GM12874 (cell line): Measurements from ENCODE around the gene DBI.
A peak's percentile ranks its signal among the peaks of the same experiment; 100 is the strongest.

Experiments used
- TF ChIP-seq, protein P1 (sequence below): IDR thresholded peaks from 2 replicates; pipeline ENCODE4 v1.5.1; 2011; ENCODE audit warnings: low read depth, mild to moderate bottlenecking, control low read depth, low read length, moderate library complexity; ENCODE audit not compliant: insufficient read depth

DBI gene

DNA sequence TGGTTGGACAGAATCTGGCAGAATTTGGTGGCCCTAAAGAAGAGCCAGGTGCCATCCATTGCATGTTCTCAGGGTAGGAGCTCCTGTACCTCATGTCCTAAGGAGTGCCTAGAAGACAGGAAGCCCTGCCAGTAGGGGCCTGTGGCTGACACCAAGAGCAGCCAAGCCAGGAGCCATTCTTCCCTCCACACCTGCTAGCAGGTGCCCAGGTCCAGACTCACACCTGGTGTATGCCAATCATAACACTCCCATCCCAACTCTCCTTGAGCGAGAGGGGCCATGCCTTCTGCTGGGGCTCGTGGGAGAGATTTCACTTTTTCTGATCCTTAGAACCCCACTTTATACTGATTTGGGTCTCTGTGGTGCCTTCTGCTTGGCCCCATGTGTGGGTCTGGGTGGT lies 38.4 kb downstream of the DBI start:
- TF ChIP-seq, protein P1, sequence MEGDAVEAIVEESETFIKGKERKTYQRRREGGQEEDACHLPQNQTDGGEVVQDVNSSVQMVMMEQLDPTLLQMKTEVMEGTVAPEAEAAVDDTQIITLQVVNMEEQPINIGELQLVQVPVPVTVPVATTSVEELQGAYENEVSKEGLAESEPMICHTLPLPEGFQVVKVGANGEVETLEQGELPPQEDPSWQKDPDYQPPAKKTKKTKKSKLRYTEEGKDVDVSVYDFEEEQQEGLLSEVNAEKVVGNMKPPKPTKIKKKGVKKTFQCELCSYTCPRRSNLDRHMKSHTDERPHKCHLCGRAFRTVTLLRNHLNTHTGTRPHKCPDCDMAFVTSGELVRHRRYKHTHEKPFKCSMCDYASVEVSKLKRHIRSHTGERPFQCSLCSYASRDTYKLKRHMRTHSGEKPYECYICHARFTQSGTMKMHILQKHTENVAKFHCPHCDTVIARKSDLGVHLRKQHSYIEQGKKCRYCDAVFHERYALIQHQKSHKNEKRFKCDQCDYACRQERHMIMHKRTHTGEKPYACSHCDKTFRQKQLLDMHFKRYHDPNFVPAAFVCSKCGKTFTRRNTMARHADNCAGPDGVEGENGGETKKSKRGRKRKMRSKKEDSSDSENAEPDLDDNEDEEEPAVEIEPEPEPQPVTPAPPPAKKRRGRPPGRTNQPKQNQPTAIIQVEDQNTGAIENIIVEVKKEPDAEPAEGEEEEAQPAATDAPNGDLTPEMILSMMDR = no peak

DNA sequence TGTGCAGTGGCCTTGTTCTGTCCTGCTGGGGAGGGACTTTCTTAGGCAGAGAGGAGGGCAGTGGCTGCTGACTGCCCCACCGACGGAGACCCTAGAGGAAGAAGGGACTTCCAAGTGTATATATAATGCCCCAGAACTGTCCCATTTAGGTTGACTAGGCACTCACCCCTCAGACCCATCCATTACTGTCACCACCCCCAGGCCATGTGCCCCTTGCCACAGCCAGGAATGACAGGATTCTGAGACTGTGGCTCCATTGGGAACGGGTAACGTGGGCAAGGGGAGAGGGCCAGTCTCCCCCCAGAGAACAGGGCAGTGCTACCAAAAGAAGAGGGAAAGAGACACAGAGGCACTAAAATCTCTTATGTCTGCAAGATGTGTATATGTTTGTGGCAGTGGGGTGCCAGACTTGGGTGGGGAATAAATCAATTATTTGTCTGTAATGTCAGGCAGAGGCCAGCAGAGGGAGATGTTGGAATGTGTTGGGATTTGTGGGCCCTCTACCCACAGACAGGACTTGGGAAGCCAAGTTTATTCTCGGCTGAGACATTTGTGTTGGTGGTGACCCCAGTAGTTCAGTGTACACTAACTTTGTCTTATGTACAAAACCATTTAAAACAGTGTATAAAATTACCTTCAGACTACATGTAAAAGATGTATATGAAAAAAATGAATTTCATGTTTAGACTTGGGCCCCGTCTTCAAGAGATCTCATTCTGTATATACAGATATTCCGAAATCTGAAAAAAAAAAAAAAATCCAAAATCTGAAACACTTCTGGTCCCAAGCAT lies 40.8 kb downstream of the DBI start:
- TF ChIP-seq, protein P1 = peak; percentile 70

DNA sequence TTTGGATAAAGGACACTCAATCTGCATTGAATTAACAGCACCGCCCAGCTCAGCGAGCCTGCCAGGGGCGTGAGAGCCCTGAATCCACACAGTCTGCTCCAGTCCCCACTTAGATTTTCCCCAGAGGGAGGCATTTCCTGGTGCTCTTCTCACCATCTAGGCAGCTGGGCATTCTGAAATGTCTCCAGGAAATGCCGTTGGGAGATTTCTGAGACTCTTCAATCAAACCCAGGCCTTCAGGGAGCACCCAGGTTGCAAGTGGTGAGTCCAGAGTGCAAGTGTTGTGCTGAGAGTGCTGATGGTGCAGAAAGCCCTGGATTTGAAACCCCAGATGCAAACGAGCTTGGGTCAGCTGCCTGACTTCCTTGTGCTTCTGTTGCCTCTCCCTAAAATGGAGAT lies 41.4 kb downstream of the DBI start:
- TF ChIP-seq, protein P1 = no peak

DNA sequence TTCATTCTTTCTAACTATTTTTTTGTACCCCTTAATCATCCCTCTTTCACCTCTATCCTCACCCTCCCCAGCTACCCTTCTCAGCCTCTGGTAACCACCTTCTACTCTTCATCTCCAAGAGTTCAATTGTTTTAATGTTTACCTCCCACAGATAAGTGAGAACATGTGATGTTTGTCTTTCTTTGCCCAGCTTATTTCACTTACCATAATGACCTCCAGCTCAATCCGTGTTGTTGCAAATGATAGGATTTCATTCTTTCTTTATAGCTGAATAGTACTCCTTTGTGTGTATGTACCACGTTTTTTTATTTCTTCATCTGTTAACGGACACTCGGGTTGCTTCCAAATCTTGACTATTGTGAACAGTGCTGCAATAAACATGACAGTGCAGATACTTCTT lies 42.7 kb downstream of the DBI start:
- TF ChIP-seq, protein P1 = no peak

DNA sequence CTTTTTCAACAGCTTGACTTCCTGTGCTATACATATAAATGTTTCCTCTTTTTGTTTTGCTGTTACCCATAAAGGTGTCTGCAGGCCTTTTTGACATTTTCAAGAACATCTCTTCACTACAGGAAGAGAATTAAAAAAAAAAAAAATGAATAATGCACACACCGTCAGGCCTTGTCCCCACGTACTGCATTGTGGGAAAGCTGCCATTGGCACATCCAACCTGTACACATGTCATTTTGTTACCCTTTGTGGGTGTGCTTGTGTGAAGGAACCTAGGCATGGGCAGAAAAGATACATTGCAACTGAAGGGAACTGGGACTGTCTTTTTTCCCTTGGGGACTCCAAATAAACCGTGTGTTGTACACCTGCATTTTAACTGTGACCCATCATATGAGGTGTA lies 48.1 kb downstream of the DBI start:
- TF ChIP-seq, protein P1 = no peak

DNA sequence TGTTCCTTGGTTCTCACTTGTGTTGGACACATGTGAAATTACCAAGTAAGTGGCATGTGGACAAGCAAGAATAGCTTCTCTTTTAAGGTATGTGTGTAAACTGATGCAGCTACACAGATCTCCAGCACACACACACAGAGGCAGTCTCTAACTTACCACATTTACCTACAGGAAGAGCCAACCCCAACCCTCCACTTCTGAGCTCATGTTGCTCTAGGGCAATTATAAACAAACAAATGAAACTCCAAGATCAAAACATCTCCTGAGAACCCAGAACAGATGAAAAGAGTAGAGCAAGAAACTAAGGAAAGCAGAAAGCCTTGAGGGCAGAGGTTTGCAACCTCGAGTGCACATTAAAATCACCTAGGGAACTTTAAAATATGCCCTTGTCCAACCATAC lies 48.9 kb downstream of the DBI start:
- TF ChIP-seq, protein P1 = no peak

DNA sequence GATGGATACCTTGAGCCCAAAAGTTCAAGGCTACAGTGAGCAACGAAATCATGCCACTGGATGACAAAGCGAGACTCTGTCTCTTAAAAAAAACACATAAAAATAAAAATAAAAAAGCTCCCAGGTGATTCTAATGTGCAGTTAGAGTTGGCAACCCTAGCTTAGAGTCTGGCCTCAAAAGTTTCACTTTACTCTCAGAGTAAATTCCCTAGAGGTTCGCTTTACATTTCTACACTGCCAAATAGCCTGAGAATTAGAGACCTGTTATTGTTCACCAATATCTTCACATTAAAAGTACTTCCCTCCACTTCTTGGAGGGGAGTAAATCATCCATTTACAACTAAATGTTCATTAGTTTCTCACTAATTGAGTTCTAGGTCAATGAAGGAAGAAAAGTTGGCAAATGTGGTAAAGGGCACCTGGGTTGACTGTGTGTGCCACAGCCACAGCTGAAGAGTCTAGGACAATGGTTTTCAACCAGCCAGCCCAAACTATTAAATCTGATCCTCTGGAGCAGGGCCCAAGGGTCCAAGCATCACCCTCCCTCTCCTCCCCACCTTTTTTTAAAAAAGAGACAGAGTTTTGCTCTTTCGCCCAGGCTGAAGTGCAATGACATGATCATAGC lies 49.6 kb downstream of the DBI start:
- TF ChIP-seq, protein P1 = no peak
